ENCODE data around the gene PITPNM3.

DNA sequence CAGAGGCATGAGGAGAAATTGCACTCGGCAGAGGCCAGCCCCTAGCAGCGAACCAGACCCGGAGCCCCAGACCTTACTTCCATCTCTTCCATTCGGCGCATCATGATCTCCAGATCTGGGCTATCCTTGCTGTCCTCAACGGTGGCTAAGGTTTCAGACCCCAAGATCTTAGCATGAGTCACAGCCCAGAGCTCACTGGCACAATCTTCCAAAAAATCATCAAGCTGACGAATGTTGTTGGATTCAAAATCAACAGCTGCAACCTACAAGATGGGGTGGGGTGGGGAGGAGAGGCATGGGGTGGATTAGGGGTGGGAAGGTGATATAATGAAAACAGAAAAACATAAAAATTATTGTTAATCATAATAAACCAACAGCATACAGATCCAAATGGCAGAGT, 39.7 kb upstream of the PITPNM3 start:
- TF ChIP-seq POLR2AphosphoS5 (IDR thresholded peaks at IDR 0.05) = no peak
- TF ChIP-seq CTCF (IDR thresholded peaks at IDR 0.05 in 8 of 11, conservative IDR thresholded peaks at IDR 0.05 in 3 of 11) = no peak
- no peak for TF ChIP-seq POLR2A (IDR thresholded peaks at IDR 0.05)

Measured in spleen (tissue), 7 donors.